Natural killer cell (primary cell): Measurements from ENCODE around the gene BBS7. TPM values are rescaled to one million over a fixed set of nuclear protein-coding genes. Genes with fewer than 3 reads are reported as not detected.

Source experiments
- ATAC-seq, 3 donors: fragments of 150-1000 bp in 2 of 3; fragments of 200-7000 bp in 1 of 3; cut with Tn5 transposase; 1 replicate in 1 of 3; 2 replicates in 2 of 3; pipeline ENCODE4 v1.10.0; 2021; ENCODE audit warnings: mild to moderate bottlenecking in 2 of 3, moderate library complexity in 2 of 3
- DNase-seq, 2 donors: peaks; one replicate each; pipeline versions ENCODE4 v3.0.0 to v3.0.0-alpha.2; 2013 to 2021; ENCODE audit warnings: mixed read lengths in 1 of 2
- H3K27ac ChIP-seq: one replicate; pipeline ENCODE4 v1.5.1; 2013; ENCODE audit warnings: mild to moderate bottlenecking, low read length
- H3K27me3 ChIP-seq: one replicate; pipeline ENCODE4 v1.6.1; 2013; ENCODE audit warnings: low read length; ENCODE audit not compliant: control insufficient read depth, insufficient read depth
- H3K36me3 ChIP-seq: one replicate; pipeline ENCODE4 v1.6.1; 2013; ENCODE audit warnings: low read length; ENCODE audit not compliant: control insufficient read depth, insufficient read depth
- H3K4me1 ChIP-seq: one replicate; pipeline ENCODE4 v1.6.1; 2013; ENCODE audit warnings: low read length; ENCODE audit not compliant: control insufficient read depth, insufficient read depth
- H3K4me3 ChIP-seq: one replicate; pipeline ENCODE4 v1.5.1; 2013; ENCODE audit warnings: low read length
- H3K9me3 ChIP-seq: one replicate; pipeline ENCODE4 v1.6.1; 2013; ENCODE audit warnings: low read length; ENCODE audit not compliant: control insufficient read depth, insufficient read depth
- H3K27ac Mint-ChIP-seq, 2 donors: one replicate each; pipeline ENCODE4 v1.8.0; 2022; ENCODE audit warnings: mild to moderate bottlenecking in 2 of 2, mixed read lengths in 2 of 2, moderate library complexity in 1 of 2
- H3K27me3 Mint-ChIP-seq, 2 donors: one replicate each; pipeline ENCODE4 v1.8.0; 2022; ENCODE audit warnings: low read depth in 2 of 2, mixed read lengths in 2 of 2
- H3K36me3 Mint-ChIP-seq: one replicate; pipeline ENCODE4 v1.8.0; 2022; ENCODE audit warnings: mixed read lengths
- H3K4me1 Mint-ChIP-seq, 2 donors: one replicate each; pipeline ENCODE4 v1.8.0; 2022; ENCODE audit warnings: mixed read lengths in 2 of 2
- H3K4me3 Mint-ChIP-seq: one replicate; pipeline ENCODE4 v1.8.0; 2022; ENCODE audit warnings: mild to moderate bottlenecking, moderate library complexity, mixed read lengths
- H3K9me3 Mint-ChIP-seq, 2 donors: one replicate each; pipeline ENCODE4 v1.8.0; 2022; ENCODE audit warnings: mixed read lengths in 2 of 2
- WGBS: methylation state at CpG from one replicate; pipeline ENCODE4 v1.1.7; 2013; ENCODE audit warnings: missing lambda C conversion rate; ENCODE audit not compliant: insufficient coverage; 5-methylcytosine and 5-hydroxymethylcytosine counted together
- intact Hi-C: fragments of 100-400 bp; cut with micrococcal nuclease; formaldehyde crosslinking; loops from one replicate; pipeline ENCODE4 v1.14.2; 2022
- total RNA-seq, 4 donors: library from RNA; stranded (reverse); fragments of 120-200 nt in 1 of 4; gene quantifications; one replicate each; pipeline versions ENCODE4 v1.2.3 to v1.2.4, GENCODE V29; 2013 to 2022
- TF ChIP-seq, protein P1 (sequence below): fragments of 200-600 bp; IDR thresholded peaks from one replicate; pipeline ENCODE4 v1.8.0; 2022; ENCODE audit warnings: antibody characterized with exemption

The BBS7 gene
- total RNA-seq, 3 donors from 2014 or later (not counting 1 experiment from before 2014, with no cell fraction given) = 3.6 to 7.5 (median 4.9) TPM

DNA sequence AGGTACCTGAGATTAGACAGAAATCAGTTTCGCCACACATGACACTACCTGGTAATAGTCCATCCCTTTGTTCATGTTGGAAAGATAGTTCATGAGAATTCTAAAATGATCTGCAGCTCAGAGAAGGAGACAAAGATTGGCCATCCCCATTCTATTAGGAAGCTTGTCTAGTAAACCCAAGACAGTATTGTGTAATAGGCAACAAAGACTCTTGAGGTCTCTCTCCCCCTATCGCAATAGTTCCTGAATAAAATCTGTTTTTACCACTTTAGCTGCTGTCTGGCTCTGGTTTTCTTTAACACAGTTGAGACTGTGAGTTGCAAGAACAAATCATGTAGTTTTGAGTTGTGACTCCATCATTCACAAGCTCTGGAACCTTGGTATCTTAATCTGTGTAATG is 14.8 kb upstream of the BBS7 start:
- TF ChIP-seq, protein P1, sequence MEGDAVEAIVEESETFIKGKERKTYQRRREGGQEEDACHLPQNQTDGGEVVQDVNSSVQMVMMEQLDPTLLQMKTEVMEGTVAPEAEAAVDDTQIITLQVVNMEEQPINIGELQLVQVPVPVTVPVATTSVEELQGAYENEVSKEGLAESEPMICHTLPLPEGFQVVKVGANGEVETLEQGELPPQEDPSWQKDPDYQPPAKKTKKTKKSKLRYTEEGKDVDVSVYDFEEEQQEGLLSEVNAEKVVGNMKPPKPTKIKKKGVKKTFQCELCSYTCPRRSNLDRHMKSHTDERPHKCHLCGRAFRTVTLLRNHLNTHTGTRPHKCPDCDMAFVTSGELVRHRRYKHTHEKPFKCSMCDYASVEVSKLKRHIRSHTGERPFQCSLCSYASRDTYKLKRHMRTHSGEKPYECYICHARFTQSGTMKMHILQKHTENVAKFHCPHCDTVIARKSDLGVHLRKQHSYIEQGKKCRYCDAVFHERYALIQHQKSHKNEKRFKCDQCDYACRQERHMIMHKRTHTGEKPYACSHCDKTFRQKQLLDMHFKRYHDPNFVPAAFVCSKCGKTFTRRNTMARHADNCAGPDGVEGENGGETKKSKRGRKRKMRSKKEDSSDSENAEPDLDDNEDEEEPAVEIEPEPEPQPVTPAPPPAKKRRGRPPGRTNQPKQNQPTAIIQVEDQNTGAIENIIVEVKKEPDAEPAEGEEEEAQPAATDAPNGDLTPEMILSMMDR = no peak
- H3K4me1 ChIP-seq = no peaks in the 10 kb centered on the region
- Mint-ChIP-seq H3K9me3 (no peaks in the 10 kb centered on the region), H3K27me3 (peaks cover 46 to 73% of the 10 kb centered on the region in 2 donors), H3K36me3 (no peaks in the 10 kb centered on the region), H3K27ac (no peak overlapping the region), H3K4me1 (no peaks in the 10 kb centered on the region), H3K4me3 (no peak overlapping the region)
- WGBS = 88% methylated on average over 2 of the region's 2 CpGs
- H3K27ac ChIP-seq = no peak overlapping the region
- no peaks in the 10 kb centered on the region for H3K9me3 ChIP-seq
- H3K4me3 ChIP-seq = no peak overlapping the region
- no peaks in the 10 kb centered on the region for H3K36me3 ChIP-seq
- H3K27me3 ChIP-seq = peaks cover 6% of the 10 kb centered on the region
- no peak for ATAC-seq
- no peak for DNase-seq
- intact Hi-C loops = no loop called here

DNA sequence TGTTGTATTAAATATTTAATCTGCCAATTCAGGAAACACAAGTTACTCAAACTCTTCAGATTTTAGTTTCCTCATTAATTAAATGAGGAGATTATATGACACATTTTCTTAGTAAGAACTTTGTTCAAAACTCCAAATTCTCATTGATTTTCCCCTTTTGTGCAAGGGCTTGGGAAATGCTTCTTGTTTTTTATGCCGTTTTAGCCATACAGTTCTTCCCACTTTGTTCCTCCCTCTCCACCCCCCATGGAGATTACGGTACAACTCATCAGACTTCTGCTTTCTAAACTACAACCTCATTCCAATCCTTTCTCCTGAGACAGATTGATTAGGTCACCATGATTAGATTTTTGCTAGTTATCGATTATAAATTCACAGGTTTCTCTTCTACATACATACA is 10.9 kb upstream of the BBS7 start:
- intact Hi-C loops = no loop called here
- Mint-ChIP-seq H3K9me3 (no peaks in the 10 kb centered on the region), H3K27me3 (peaks cover 41 to 85% of the 10 kb centered on the region in 2 donors), H3K4me1 (no peaks in the 10 kb centered on the region), H3K36me3 (no peaks in the 10 kb centered on the region), H3K4me3 (no peak overlapping the region), H3K27ac (no peak overlapping the region)
- TF ChIP-seq, protein P1 = no peak
- DNase-seq (no peak), ATAC-seq (no peak)
- H3K36me3 ChIP-seq = no peaks in the 10 kb centered on the region
- no peak overlapping the region for H3K27ac ChIP-seq
- H3K27me3 ChIP-seq = peaks cover 8% of the 10 kb centered on the region
- WGBS = 15% methylated on average over 2 of the region's 3 CpGs
- H3K9me3 ChIP-seq = no peaks in the 10 kb centered on the region
- no peak overlapping the region for H3K4me3 ChIP-seq
- no peaks in the 10 kb centered on the region for H3K4me1 ChIP-seq

DNA sequence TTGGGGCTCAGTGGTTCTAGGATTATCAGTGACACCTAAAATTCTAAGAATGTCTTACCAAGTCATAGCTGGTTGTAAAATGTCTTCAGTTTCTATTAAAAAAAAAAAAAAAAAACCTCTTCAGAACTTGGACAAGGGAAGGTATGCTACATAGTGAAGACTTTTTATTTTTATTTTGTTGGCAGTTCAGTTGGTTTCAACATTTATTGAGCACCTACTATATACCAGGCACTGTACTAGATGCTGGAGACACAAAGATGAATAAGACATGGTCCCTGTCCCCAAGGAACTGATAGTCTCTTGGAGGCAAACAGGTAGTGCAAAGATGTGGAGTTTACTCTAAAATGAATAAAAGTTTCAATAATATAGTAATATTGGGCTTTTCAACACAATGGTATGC is 8.9 kb upstream of the BBS7 start:
- no peaks in the 10 kb centered on the region for H3K36me3 Mint-ChIP-seq
- no peaks in the 10 kb centered on the region for H3K4me1 Mint-ChIP-seq
- H3K27me3 Mint-ChIP-seq = peaks cover 36 to 74% of the 10 kb centered on the region in 2 donors

More for the DNA sequence above, 8.9 kb upstream of the BBS7 start:
- H3K36me3 ChIP-seq = no peaks in the 10 kb centered on the region
- TF ChIP-seq, protein P1 = no peak
- H3K27me3 ChIP-seq = peaks cover 8% of the 10 kb centered on the region
- Mint-ChIP-seq H3K27ac (no peak overlapping the region), H3K9me3 (no peaks in the 10 kb centered on the region), H3K4me3 (no peak overlapping the region)
- H3K4me3 ChIP-seq = no peak overlapping the region
- no peak for ATAC-seq
- no peak for DNase-seq
- no peaks in the 10 kb centered on the region for H3K9me3 ChIP-seq
- intact Hi-C loops = no loop called here
- no peak overlapping the region for H3K27ac ChIP-seq
- H3K4me1 ChIP-seq = no peaks in the 10 kb centered on the region
